ENCODE measurements around the gene NGRN.

GRCh38 chr15:90320062-90320884, 54.8 kb downstream of the NGRN start:
- TF ChIP-seq CTCF (IDR thresholded peaks at IDR 0.05) (peak; percentile 98 to 99 (median 99)), POLR2A (IDR thresholded peaks at IDR 0.05) (no peak), POLR2AphosphoS5 (IDR thresholded peaks at IDR 0.05) (no peak), EP300 (IDR thresholded peaks at IDR 0.05; ENCODE audit: low read depth) (no peak)
